Measurements from ENCODE around the gene EDN2. TPM values are rescaled to one million over a fixed set of nuclear protein-coding genes. Genes with fewer than 3 reads are reported as not detected.

EDN2 gene
- total RNA-seq, 1 experiment from 2014 or later, result 0.24 TPM

DNA sequence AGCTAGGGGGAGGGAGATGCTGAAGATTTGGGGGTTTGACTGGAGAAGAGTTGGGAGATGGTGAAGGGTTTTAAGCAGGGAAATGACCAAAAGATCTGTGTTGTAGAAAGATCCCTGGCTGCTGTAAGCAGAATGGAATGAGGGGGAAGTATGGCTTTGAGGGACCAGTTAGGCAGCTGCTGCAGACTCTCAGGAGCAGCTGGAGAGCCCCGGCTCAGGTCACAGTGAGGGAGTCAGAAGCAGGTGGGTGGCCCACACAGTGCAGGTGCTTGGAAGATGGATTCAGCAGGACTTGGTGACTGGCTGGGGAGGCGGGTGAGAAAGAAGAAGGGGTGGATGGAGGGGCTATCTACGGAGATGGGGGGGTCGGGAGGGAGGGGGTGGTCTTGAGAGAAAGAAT lies 35.7 kb downstream of the EDN2 start:
- Histone ChIP-seq H4K8ac (replicated peaks; ENCODE audit: insufficient read length, low read depth, low read length) (no peak overlapping the region), H3K23ac (ENCODE audit: insufficient read length, low read depth, low read length) (no peak overlapping the region), H4K91ac (ENCODE audit: insufficient read length, low read depth, low read length) (no peak overlapping the region), H3K9me3 (ENCODE audit: control insufficient read depth, low read depth, low read length) (no peaks in the 10 kb centered on the region), H3K9ac (ENCODE audit: extremely low read depth, insufficient read length, low read length) (no peak overlapping the region), H2BK12ac (ENCODE audit: insufficient read length, low read depth, low read length) (no peak overlapping the region), H3K4me2 (ENCODE audit: insufficient read depth, insufficient read length, low read length) (no peak overlapping the region), H3K23me2 (ENCODE audit: insufficient read length, low read depth, low read length, poor library complexity, severe bottlenecking) (no peaks in the 10 kb centered on the region), H3T11ph (ENCODE audit: low read length) (no peak overlapping the region), H3K14ac (ENCODE audit: insufficient read depth, low read length) (no peak overlapping the region), H3K18ac (ENCODE audit: insufficient read length, low read depth, low read length) (no peak overlapping the region), H2AK5ac (ENCODE audit: insufficient read length, low read length) (no peak overlapping the region), H2BK5ac (ENCODE audit: insufficient read length, low read length) (no peak overlapping the region), H3K56ac (ENCODE audit: insufficient read length, low read depth, low read length) (no peak overlapping the region), H4K5ac (ENCODE audit: insufficient read length, low read depth, low read length) (no peak overlapping the region), H2BK15ac (ENCODE audit: low read depth, low read length) (no peak overlapping the region), H3K27ac (ENCODE audit: insufficient read length, low read depth, low read length) (no peak overlapping the region), H2BK120ac (ENCODE audit: low read depth, low read length, poor library complexity, severe bottlenecking) (no peak overlapping the region), H4K20me1 (ENCODE audit: control insufficient read depth, insufficient read depth, insufficient read length) (no peaks in the 10 kb centered on the region), H3K4ac (ENCODE audit: low read depth, low read length) (no peak overlapping the region), H3K79me1 (ENCODE audit: insufficient read depth, low read depth, low read length, poor library complexity, severe bottlenecking) (no peaks in the 10 kb centered on the region), H3K4me1 (ENCODE audit: insufficient read depth, low read length) (no peaks in the 10 kb centered on the region), H3K27me3 (ENCODE audit: insufficient read depth, low read length) (no peaks in the 10 kb centered on the region), H2BK20ac (ENCODE audit: low read depth, low read length, poor library complexity, severe bottlenecking) (no peak overlapping the region), H2AFZ (ENCODE audit: low read length) (no peak overlapping the region), H3K79me2 (ENCODE audit: insufficient read depth, low read length) (no peaks in the 10 kb centered on the region)
- Mint-ChIP-seq H3K27me3 (ENCODE audit: low read depth) (peaks cover 11% of the 10 kb centered on the region), H3K27ac (peak overlapping the region in 1 of 3 experiments; percentile 46; a peak in 1 of 7 replicates), H3K9me3 (peaks cover 14 to 15% of the 10 kb centered on the region in 2 experiments), H3K36me3 (ENCODE audit: insufficient read depth in 1 of 3, low read depth in 3 of 3) (peaks cover 1 to 17% (median 4%) of the 10 kb centered on the region in 3 experiments; a peak in 6 of 7 replicates), H3K4me3 (no peak overlapping the region), H3K4me1 (peaks cover 13 to 22% of the 10 kb centered on the region in 2 experiments; a peak in 3 of 4 replicates)
- no peak for TF ChIP-seq CTCF (conservative IDR thresholded peaks at IDR 0.05)
- no peak for DNase-seq
- no CpG with 5 or more reads among the region's 4 CpGs for WGBS (ENCODE audit: extremely low coverage, insufficient read length, low lambda C conversion rate)

All from H9 (cell line).